Osteocyte (in vitro differentiated cells): Measurements from ENCODE around the gene TSHR. TPM values are rescaled to one million over a fixed set of nuclear protein-coding genes. Genes with fewer than 3 reads are reported as not detected.

Experiments used
- DNase-seq: peaks from one replicate; pipeline ENCODE4 v3.0.0; 2021; ENCODE audit warnings: mixed read lengths; ENCODE audit not compliant: unreplicated experiment; ENCODE audit errors: extremely low spot score
- H3K27ac Mint-ChIP-seq: one replicate; pipeline ENCODE4 v1.8.0; 2021; ENCODE audit warnings: mild to moderate bottlenecking, mixed read lengths; ENCODE audit not compliant: unreplicated experiment
- H3K27me3 Mint-ChIP-seq: one replicate; pipeline ENCODE4 v1.8.0; 2021; ENCODE audit warnings: mixed read lengths; ENCODE audit not compliant: unreplicated experiment
- H3K36me3 Mint-ChIP-seq: one replicate; pipeline ENCODE4 v1.8.0; 2021; ENCODE audit warnings: mixed read lengths; ENCODE audit not compliant: unreplicated experiment
- H3K4me1 Mint-ChIP-seq: one replicate; pipeline ENCODE4 v1.8.0; 2021; ENCODE audit warnings: mixed read lengths; ENCODE audit not compliant: unreplicated experiment
- H3K4me3 Mint-ChIP-seq: one replicate; pipeline ENCODE4 v1.8.0; 2021; ENCODE audit warnings: mild to moderate bottlenecking, moderate library complexity, mixed read lengths; ENCODE audit not compliant: unreplicated experiment
- H3K9me3 Mint-ChIP-seq: one replicate; pipeline ENCODE4 v1.8.0; 2021; ENCODE audit warnings: mixed read lengths; ENCODE audit not compliant: unreplicated experiment
- total RNA-seq: library from RNA; stranded (reverse); gene quantifications from 2 replicates; pipeline ENCODE4 v1.2.1, GENCODE V29; 2021
- TF ChIP-seq, protein P1 (sequence below): fragments of 200-600 bp; sonication (generic); IDR thresholded peaks from 2 replicates; pipeline ENCODE4 v1.5.0; 2021; ENCODE audit warnings: antibody characterized with exemption, mild to moderate bottlenecking, moderate library complexity

The TSHR gene
- total RNA-seq, 1 donor from 2014 or later: not detected

GRCh38 chr14:80981156-80981555 is 25.7 kb downstream of the TSHR start:
- Mint-ChIP-seq H3K4me3 (no peak overlapping the region), H3K36me3 (no peaks in the 10 kb centered on the region), H3K27ac (no peak overlapping the region), H3K4me1 (no peaks in the 10 kb centered on the region), H3K9me3 (no peaks in the 10 kb centered on the region), H3K27me3 (peaks cover 32% of the 10 kb centered on the region)
- no peak for DNase-seq
- TF ChIP-seq, protein P1, sequence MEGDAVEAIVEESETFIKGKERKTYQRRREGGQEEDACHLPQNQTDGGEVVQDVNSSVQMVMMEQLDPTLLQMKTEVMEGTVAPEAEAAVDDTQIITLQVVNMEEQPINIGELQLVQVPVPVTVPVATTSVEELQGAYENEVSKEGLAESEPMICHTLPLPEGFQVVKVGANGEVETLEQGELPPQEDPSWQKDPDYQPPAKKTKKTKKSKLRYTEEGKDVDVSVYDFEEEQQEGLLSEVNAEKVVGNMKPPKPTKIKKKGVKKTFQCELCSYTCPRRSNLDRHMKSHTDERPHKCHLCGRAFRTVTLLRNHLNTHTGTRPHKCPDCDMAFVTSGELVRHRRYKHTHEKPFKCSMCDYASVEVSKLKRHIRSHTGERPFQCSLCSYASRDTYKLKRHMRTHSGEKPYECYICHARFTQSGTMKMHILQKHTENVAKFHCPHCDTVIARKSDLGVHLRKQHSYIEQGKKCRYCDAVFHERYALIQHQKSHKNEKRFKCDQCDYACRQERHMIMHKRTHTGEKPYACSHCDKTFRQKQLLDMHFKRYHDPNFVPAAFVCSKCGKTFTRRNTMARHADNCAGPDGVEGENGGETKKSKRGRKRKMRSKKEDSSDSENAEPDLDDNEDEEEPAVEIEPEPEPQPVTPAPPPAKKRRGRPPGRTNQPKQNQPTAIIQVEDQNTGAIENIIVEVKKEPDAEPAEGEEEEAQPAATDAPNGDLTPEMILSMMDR: no peak

- Mint-ChIP-seq H3K27me3 (peaks cover 30% of the 10 kb centered on the region), H3K4me1 (no peaks in the 10 kb centered on the region), H3K36me3 (no peaks in the 10 kb centered on the region), H3K27ac (no peak overlapping the region), H3K4me3 (no peak overlapping the region), H3K9me3 (no peaks in the 10 kb centered on the region)
- no peak for DNase-seq
- TF ChIP-seq, protein P1: no peak
Observed at GRCh38 chr14:80981673-80982072, 26.3 kb downstream of the TSHR start.

DNA sequence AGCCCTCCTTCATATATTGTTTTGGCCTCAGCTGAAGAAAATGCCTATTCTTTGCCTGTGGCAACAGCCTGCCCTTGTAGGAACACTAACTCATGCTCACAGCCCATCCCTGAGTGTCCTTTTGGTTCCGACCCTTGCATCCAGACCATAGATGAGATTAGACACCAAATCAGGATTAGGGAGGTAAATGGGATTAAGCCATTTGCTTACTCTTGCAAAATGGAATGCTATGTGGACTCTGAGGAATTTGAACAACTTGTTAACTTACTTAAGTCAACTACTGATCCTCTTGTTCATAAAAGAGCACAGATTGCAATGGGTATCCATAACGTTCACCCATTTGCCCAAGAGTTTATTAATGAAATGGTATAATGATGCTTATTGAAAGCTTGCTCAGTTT is 27.3 kb downstream of the TSHR start:
- H3K27me3 Mint-ChIP-seq: peaks cover 28% of the 10 kb centered on the region
- no peak overlapping the region for H3K27ac Mint-ChIP-seq
- TF ChIP-seq, protein P1: no peak
- no peak for DNase-seq
- no peaks in the 10 kb centered on the region for H3K9me3 Mint-ChIP-seq
- no peak overlapping the region for H3K4me3 Mint-ChIP-seq
- no peaks in the 10 kb centered on the region for H3K4me1 Mint-ChIP-seq
- H3K36me3 Mint-ChIP-seq: no peaks in the 10 kb centered on the region

DNA sequence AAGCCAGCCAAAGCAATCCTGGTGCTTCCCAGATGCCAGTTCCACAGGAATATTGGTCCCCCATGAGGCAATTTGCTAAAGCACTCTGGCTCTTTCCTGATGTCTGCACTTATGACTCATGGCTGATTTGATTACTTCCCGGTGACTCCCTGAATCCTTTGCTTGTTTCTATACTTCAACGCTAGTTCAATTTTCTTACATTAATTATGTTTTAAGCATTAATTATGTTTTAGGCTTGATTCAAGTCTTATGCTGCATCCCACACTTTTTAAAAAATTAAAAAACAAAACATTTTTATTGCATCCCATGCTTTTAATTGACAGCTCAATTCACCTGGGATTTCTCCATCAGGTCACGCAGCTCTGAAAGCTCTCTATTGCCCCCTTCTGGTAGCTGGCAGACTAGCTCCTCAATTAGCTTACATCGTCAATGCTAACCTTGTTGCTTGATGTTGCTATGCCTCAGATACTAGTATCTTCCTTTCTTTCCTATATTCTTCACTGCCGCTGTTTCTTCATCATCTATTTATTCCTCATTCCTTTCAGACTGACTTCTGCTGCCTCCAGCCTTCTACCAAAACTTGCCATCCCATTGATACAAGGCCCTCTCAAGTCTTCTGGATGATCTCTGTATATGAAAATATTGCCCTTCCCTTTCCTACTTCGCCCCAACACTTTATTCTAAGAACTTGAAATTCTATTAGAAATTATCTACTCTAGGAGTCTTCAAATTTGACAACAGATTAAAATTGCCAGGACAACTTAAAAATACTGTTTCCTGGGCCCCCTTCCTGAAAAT is 32.0 kb downstream of the TSHR start:
- TF ChIP-seq, protein P1: peak; percentile 96
- Mint-ChIP-seq H3K9me3 (no peaks in the 10 kb centered on the region), H3K4me3 (no peak overlapping the region), H3K36me3 (no peaks in the 10 kb centered on the region), H3K27me3 (peaks cover 24% of the 10 kb centered on the region), H3K4me1 (no peaks in the 10 kb centered on the region), H3K27ac (no peak overlapping the region)
- DNase-seq: no peak

- no peak overlapping the region for H3K4me3 Mint-ChIP-seq
- TF ChIP-seq, protein P1: no peak
- H3K4me1 Mint-ChIP-seq: no peaks in the 10 kb centered on the region
- H3K27ac Mint-ChIP-seq: no peak overlapping the region
- H3K27me3 Mint-ChIP-seq: peaks cover 29% of the 10 kb centered on the region
- H3K36me3 Mint-ChIP-seq: no peaks in the 10 kb centered on the region
- no peaks in the 10 kb centered on the region for H3K9me3 Mint-ChIP-seq
- no peak for DNase-seq
Observed at GRCh38 chr14:80988192-80988591, 32.8 kb downstream of the TSHR start.
